ENCODE data around the gene AGMAT.
"Not testable (repeated sequence)": the region's sequence is repeated elsewhere in the genome, so short reads cannot be mapped to it uniquely, and the experiment has no call there.

AGMAT gene

GRCh38 chr1:15616373-15617172, 31.7 kb upstream of the AGMAT start:
- no peak for DNase-seq (ENCODE audit: low read depth in 1 of 2, low spot score in 1 of 2)

GRCh38 chr1:15610167-15610566, 25.3 kb upstream of the AGMAT start:
- DNase-seq (ENCODE audit: low read depth in 1 of 2, low spot score in 1 of 2), result no peak

GRCh38 chr1:15609631-15610030, 24.8 kb upstream of the AGMAT start:
- DNase-seq (ENCODE audit: low read depth in 1 of 2, low spot score in 1 of 2), result no peak

- DNase-seq (ENCODE audit: low read depth in 1 of 2, low spot score in 1 of 2), result no peak
Measured at GRCh38 chr1:15605398-15606383, 20.8 kb upstream of the AGMAT start.

GRCh38 chr1:15604400-15604799, 19.5 kb upstream of the AGMAT start:
- not testable (repeated sequence) for DNase-seq (ENCODE audit: low read depth in 1 of 2, low spot score in 1 of 2)

- not testable (repeated sequence) for DNase-seq (ENCODE audit: low read depth in 1 of 2, low spot score in 1 of 2)
Measured at GRCh38 chr1:15603966-15604282, 19.1 kb upstream of the AGMAT start.

- DNase-seq (ENCODE audit: low read depth in 1 of 2, low spot score in 1 of 2), result peak; percentile 77 to 81
Measured at GRCh38 chr1:15603050-15603965, 18.5 kb upstream of the AGMAT start.

- no peak for DNase-seq (ENCODE audit: low read depth in 1 of 2, low spot score in 1 of 2)
Measured at GRCh38 chr1:15598436-15598835, 13.6 kb upstream of the AGMAT start.

GRCh38 chr1:15595809-15596617, 11.2 kb upstream of the AGMAT start:
- DNase-seq (ENCODE audit: low read depth in 1 of 2, low spot score in 1 of 2), result no peak

- no peak for DNase-seq (ENCODE audit: low read depth in 1 of 2, low spot score in 1 of 2)
Measured at GRCh38 chr1:15592285-15592684, 7.4 kb upstream of the AGMAT start.

GRCh38 chr1:15583016-15583706, 1.7 kb downstream of the AGMAT start:
- DNase-seq (ENCODE audit: low read depth in 1 of 2, low spot score in 1 of 2), result no peak

- DNase-seq (ENCODE audit: low read depth in 1 of 2, low spot score in 1 of 2), result no peak
Measured at GRCh38 chr1:15579683-15580047, 5.2 kb downstream of the AGMAT start.

GRCh38 chr1:15578921-15579682, 5.7 kb downstream of the AGMAT start:
- no peak for DNase-seq (ENCODE audit: low read depth in 1 of 2, low spot score in 1 of 2)

- no peak for DNase-seq (ENCODE audit: low read depth in 1 of 2, low spot score in 1 of 2)
Measured at GRCh38 chr1:15577691-15578090, 7.2 kb downstream of the AGMAT start.

- no peak for DNase-seq (ENCODE audit: low read depth in 1 of 2, low spot score in 1 of 2)
Measured at GRCh38 chr1:15575549-15576150, 9.2 kb downstream of the AGMAT start.

- DNase-seq (ENCODE audit: low read depth in 1 of 2, low spot score in 1 of 2), result no peak
Measured at GRCh38 chr1:15574741-15575140, 10.1 kb downstream of the AGMAT start.

GRCh38 chr1:15573477-15573876, 11.4 kb downstream of the AGMAT start:
- DNase-seq (ENCODE audit: low read depth in 1 of 2, low spot score in 1 of 2), result no peak

- no peak for DNase-seq (ENCODE audit: low read depth in 1 of 2, low spot score in 1 of 2)
Measured at GRCh38 chr1:15571266-15571665, 13.6 kb downstream of the AGMAT start.

GRCh38 chr1:15570861-15571260, 14.0 kb downstream of the AGMAT start:
- DNase-seq (ENCODE audit: low read depth in 1 of 2, low spot score in 1 of 2), result no peak

All from activated T-helper 1 cell treated with anti-CD3 and anti-CD28 coated beads, Interleukin-2, amount 50 U/mL, for 16 hours (primary cell).